ENCODE results near the gene TRIM54. TPM values are rescaled to one million over a fixed set of nuclear protein-coding genes. Genes with fewer than 3 reads are reported as not detected.

Gene TRIM54
- total and polyA plus RNA-seq, 2 donors from 2014 or later = 0.31 to 2.1 TPM

GRCh38 chr2:27356056-27356381 is 73.8 kb downstream of the TRIM54 start:
- TF ChIP-seq CTCF (IDR thresholded peaks at IDR 0.05; ENCODE audit: borderline replicate concordance, extremely low read depth, insufficient read depth) = no peak
- Histone ChIP-seq H3K27ac (ENCODE audit: low read depth in 2 of 2, low read length in 2 of 2) (peak overlapping the region; percentile 78 to 87), H3K36me3 (ENCODE audit: control insufficient read depth in 2 of 3, insufficient read depth in 3 of 3, low read length in 3 of 3) (no peaks in the 10 kb centered on the region), H3K4me1 (ENCODE audit: control insufficient read depth in 2 of 3, insufficient read depth in 2 of 3, low read depth in 1 of 3, low read length in 3 of 3) (peaks cover 0 to 10% (median 8%) of the 10 kb centered on the region in 3 donors), H3K4me3 (ENCODE audit: low read length in 3 of 3) (peak overlapping the region; percentile 83 to 97 (median 93)), H3K27me3 (ENCODE audit: control insufficient read depth, insufficient read depth, low read length) (no peaks in the 10 kb centered on the region), H3K9me3 (ENCODE audit: control insufficient read depth in 2 of 3, insufficient read depth in 1 of 3, low read length in 3 of 3) (no peaks in the 10 kb centered on the region), H3K9ac (ENCODE audit: low read length in 3 of 3) (peak overlapping the region; percentile 63 to 93 (median 92))
- FAIRE-seq = no peak
- intact Hi-C loops (cut with DNase I) = no loop called here
- DNase-seq = peak in 2 of 5 donors; percentile 51 to 79

GRCh38 chr2:27356382-27357181 is 74.4 kb downstream of the TRIM54 start, which contains the start of gene GTF3C2:
TSS of gene GTF3C2 (minus strand) at chr2:27356764. CDS start at chr2:27343554, 13,210 bp downstream.
- Histone ChIP-seq H3K4me3 (ENCODE audit: low read length in 3 of 3) (peak within 1 kb of the TSS; percentile 83 to 97 (median 93)), H3K36me3 (ENCODE audit: control insufficient read depth in 2 of 3, insufficient read depth in 3 of 3, low read length in 3 of 3) (no peaks in the 10 kb centered on the region), H3K27me3 (ENCODE audit: control insufficient read depth, insufficient read depth, low read length) (no peaks in the 10 kb centered on the region), H3K4me1 (ENCODE audit: control insufficient read depth in 2 of 3, insufficient read depth in 2 of 3, low read depth in 1 of 3, low read length in 3 of 3) (peaks cover 0 to 10% (median 8%) of the 10 kb centered on the region in 3 donors), H3K27ac (ENCODE audit: low read depth in 2 of 2, low read length in 2 of 2) (peak within 1 kb of the TSS; percentile 78 to 87), H3K9ac (ENCODE audit: low read length in 3 of 3) (peak within 1 kb of the TSS; percentile 90 to 93 (median 92)), H3K9me3 (ENCODE audit: control insufficient read depth in 2 of 3, insufficient read depth in 1 of 3, low read length in 3 of 3) (no peaks in the 10 kb centered on the region)
- FAIRE-seq (no peak), DNase-seq (peak; percentile 97 to 99 (median 98))
- TF ChIP-seq CTCF (IDR thresholded peaks at IDR 0.05; ENCODE audit: borderline replicate concordance, extremely low read depth, insufficient read depth) = peak; percentile 4
- intact Hi-C loops (cut with DNase I) = no loop called here

Other genes starting within 250 kb of the TRIM54 start
- 74.8 TPM for gene TMEM214, start 249.5 kb upstream of the TRIM54 start, total RNA-seq
- 50.5 TPM for gene TMEM214, start 249.5 kb upstream of the TRIM54 start, polyA plus RNA-seq (ENCODE audit: insufficient read depth, low read depth, low replicate concordance)
- 36.5 TPM for gene AGBL5, start 230.8 kb upstream of the TRIM54 start, total RNA-seq
- gene AGBL5, start 230.8 kb upstream of the TRIM54 start, polyA plus RNA-seq (ENCODE audit: insufficient read depth, low read depth, low replicate concordance) = 33.4 TPM
- 260 TPM for gene OST4, start 210.8 kb upstream of the TRIM54 start, total RNA-seq
- 718 TPM for gene OST4, start 210.8 kb upstream of the TRIM54 start, polyA plus RNA-seq (ENCODE audit: insufficient read depth, low read depth, low replicate concordance)
- 75.2 TPM for gene EMILIN1, start 203.8 kb upstream of the TRIM54 start, total RNA-seq
- 32.1 TPM for gene EMILIN1, start 203.8 kb upstream of the TRIM54 start, polyA plus RNA-seq (ENCODE audit: insufficient read depth, low read depth, low replicate concordance)
- 18.7 TPM for gene KHK, start 195.7 kb upstream of the TRIM54 start, total RNA-seq
- gene KHK, start 195.7 kb upstream of the TRIM54 start, polyA plus RNA-seq (ENCODE audit: insufficient read depth, low read depth, low replicate concordance) = 538 TPM
- 3.7 TPM for gene CGREF1, start 163.3 kb upstream of the TRIM54 start, total RNA-seq
- 3.8 TPM for gene CGREF1, start 163.3 kb upstream of the TRIM54 start, polyA plus RNA-seq (ENCODE audit: insufficient read depth, low read depth, low replicate concordance)
- 0.69 TPM for gene ABHD1, start 158.6 kb upstream of the TRIM54 start, total RNA-seq
- gene ABHD1, start 158.6 kb upstream of the TRIM54 start, polyA plus RNA-seq (ENCODE audit: insufficient read depth, low read depth, low replicate concordance) = 2.9 TPM
- gene PREB, start 147.8 kb upstream of the TRIM54 start, total RNA-seq = 46.1 TPM
- gene PREB, start 147.8 kb upstream of the TRIM54 start, polyA plus RNA-seq (ENCODE audit: insufficient read depth, low read depth, low replicate concordance) = 66.7 TPM
- gene PRR30, start 143.0 kb upstream of the TRIM54 start, total RNA-seq = not detected
- gene PRR30, start 143.0 kb upstream of the TRIM54 start, polyA plus RNA-seq (ENCODE audit: insufficient read depth, low read depth, low replicate concordance) = not detected
- 0.38 TPM for gene TCF23, start 133.4 kb upstream of the TRIM54 start, total RNA-seq
- not detected for gene TCF23, start 133.4 kb upstream of the TRIM54 start, polyA plus RNA-seq (ENCODE audit: insufficient read depth, low read depth, low replicate concordance)
- 119 TPM for gene ATRAID, start 70.4 kb upstream of the TRIM54 start, total RNA-seq
- 279 TPM for gene ATRAID, start 70.4 kb upstream of the TRIM54 start, polyA plus RNA-seq (ENCODE audit: insufficient read depth, low read depth, low replicate concordance)
- 27.8 TPM for gene SLC5A6, start 70.2 kb upstream of the TRIM54 start, total RNA-seq
- 10.8 TPM for gene SLC5A6, start 70.2 kb upstream of the TRIM54 start, polyA plus RNA-seq (ENCODE audit: insufficient read depth, low read depth, low replicate concordance)
- 43.4 TPM for gene CAD, start 65.1 kb upstream of the TRIM54 start, total RNA-seq
- 8.8 TPM for gene CAD, start 65.1 kb upstream of the TRIM54 start, polyA plus RNA-seq (ENCODE audit: insufficient read depth, low read depth, low replicate concordance)
- gene SLC30A3, start 19.4 kb upstream of the TRIM54 start, total RNA-seq = 0.31 TPM
- gene SLC30A3, start 19.4 kb upstream of the TRIM54 start, polyA plus RNA-seq (ENCODE audit: insufficient read depth, low read depth, low replicate concordance) = not detected
- gene DNAJC5G, start 7.0 kb upstream of the TRIM54 start, total RNA-seq = not detected
- gene DNAJC5G, start 7.0 kb upstream of the TRIM54 start, polyA plus RNA-seq (ENCODE audit: insufficient read depth, low read depth, low replicate concordance) = not detected
- 1.4 TPM for gene UCN, start 26.0 kb downstream of the TRIM54 start, total RNA-seq
- gene UCN, start 26.0 kb downstream of the TRIM54 start, polyA plus RNA-seq (ENCODE audit: insufficient read depth, low read depth, low replicate concordance) = 1.3 TPM
- 66.2 TPM for gene MPV17, start 40.7 kb downstream of the TRIM54 start, total RNA-seq
- gene MPV17, start 40.7 kb downstream of the TRIM54 start, polyA plus RNA-seq (ENCODE audit: insufficient read depth, low read depth, low replicate concordance) = 120 TPM
- 59.3 TPM for gene GTF3C2, start 74.3 kb downstream of the TRIM54 start, total RNA-seq
- gene GTF3C2, start 74.3 kb downstream of the TRIM54 start, polyA plus RNA-seq (ENCODE audit: insufficient read depth, low read depth, low replicate concordance) = 38.3 TPM
- gene EIF2B4, start 87.9 kb downstream of the TRIM54 start, total RNA-seq = 35.8 TPM
- gene EIF2B4, start 87.9 kb downstream of the TRIM54 start, polyA plus RNA-seq (ENCODE audit: insufficient read depth, low read depth, low replicate concordance) = 49.6 TPM
- gene SNX17, start 88.2 kb downstream of the TRIM54 start, total RNA-seq = 98.7 TPM
- gene SNX17, start 88.2 kb downstream of the TRIM54 start, polyA plus RNA-seq (ENCODE audit: insufficient read depth, low read depth, low replicate concordance) = 115 TPM
- 23.6 TPM for gene ZNF513, start 98.3 kb downstream of the TRIM54 start, total RNA-seq
- gene ZNF513, start 98.3 kb downstream of the TRIM54 start, polyA plus RNA-seq (ENCODE audit: insufficient read depth, low read depth, low replicate concordance) = 18.8 TPM
- gene PPM1G, start 127.2 kb downstream of the TRIM54 start, total RNA-seq = 60.7 TPM
- 50.7 TPM for gene PPM1G, start 127.2 kb downstream of the TRIM54 start, polyA plus RNA-seq (ENCODE audit: insufficient read depth, low read depth, low replicate concordance)
- 69.5 TPM for gene NRBP1, start 146.2 kb downstream of the TRIM54 start, total RNA-seq
- 56.5 TPM for gene NRBP1, start 146.2 kb downstream of the TRIM54 start, polyA plus RNA-seq (ENCODE audit: insufficient read depth, low read depth, low replicate concordance)
- gene KRTCAP3, start 160.0 kb downstream of the TRIM54 start, total RNA-seq = 32.1 TPM
- gene KRTCAP3, start 160.0 kb downstream of the TRIM54 start, polyA plus RNA-seq (ENCODE audit: insufficient read depth, low read depth, low replicate concordance) = 17.2 TPM
- 40.3 TPM for gene IFT172, start 207.3 kb downstream of the TRIM54 start, total RNA-seq
- 25.9 TPM for gene IFT172, start 207.3 kb downstream of the TRIM54 start, polyA plus RNA-seq (ENCODE audit: insufficient read depth, low read depth, low replicate concordance)
- 18.0 TPM for gene FNDC4, start 212.8 kb downstream of the TRIM54 start, total RNA-seq
- gene FNDC4, start 212.8 kb downstream of the TRIM54 start, polyA plus RNA-seq (ENCODE audit: insufficient read depth, low read depth, low replicate concordance) = 8.5 TPM
- gene GCKR, start 214.4 kb downstream of the TRIM54 start, total RNA-seq = 2.2 TPM
- not detected for gene GCKR, start 214.4 kb downstream of the TRIM54 start, polyA plus RNA-seq (ENCODE audit: insufficient read depth, low read depth, low replicate concordance)